HEK293 (cell line): ENCODE data around the gene AGTPBP1.

ENCODE experiments used
- CTCF ChIP-seq: fragments of 450-650 bp; formaldehyde crosslinking; IDR thresholded peaks from 2 replicates; pipeline ENCODE4 v1.5.1; 2016; ENCODE audit warnings: missing biosample characterization, missing genetic modification characterization
- HOXA7 ChIP-seq: sonication (generic); formaldehyde crosslinking; IDR thresholded peaks from 2 replicates; pipeline ENCODE4 v1.8.1; 2022; ENCODE audit warnings: missing genetic modification reagents, borderline replicate concordance
- PRDM6 ChIP-seq: fragments of 450-650 bp; formaldehyde crosslinking; IDR thresholded peaks from 2 replicates; pipeline ENCODE4 v1.5.1; 2017; ENCODE audit warnings: missing biosample characterization, missing genetic modification characterization
- TRIM28 ChIP-seq: IDR thresholded peaks from 2 replicates; pipeline ENCODE4 v1.6.1; 2011; ENCODE audit warnings: low read length, control low read depth, borderline replicate concordance
- ZBTB26 ChIP-seq: fragments of 450-650 bp; formaldehyde crosslinking; optimal IDR thresholded peaks from 2 replicates; pipeline ENCODE3; 2016; ENCODE audit warnings: missing biosample characterization, mild to moderate bottlenecking, missing genetic modification characterization
- ZNF24 ChIP-seq: fragments of 450-650 bp; formaldehyde crosslinking; IDR thresholded peaks from 2 replicates; pipeline ENCODE4 v1.5.1; 2016; ENCODE audit warnings: missing biosample characterization, missing genetic modification characterization
- ZNF248 ChIP-seq: fragments of 450-650 bp; formaldehyde crosslinking; IDR thresholded peaks from 2 replicates; pipeline ENCODE4 v1.5.1; 2017; ENCODE audit warnings: missing biosample characterization, missing genetic modification characterization
- ZNF416 ChIP-seq: fragments of 450-650 bp; formaldehyde crosslinking; IDR thresholded peaks from 2 replicates; pipeline ENCODE4 v1.5.1; 2016; ENCODE audit warnings: missing biosample characterization, missing genetic modification characterization
- ZNF473 ChIP-seq: fragments of 450-650 bp; formaldehyde crosslinking; IDR thresholded peaks from 2 replicates; pipeline ENCODE4 v1.5.1; 2017; ENCODE audit warnings: missing biosample characterization, missing genetic modification characterization
- ZNF514 ChIP-seq: fragments of 450-650 bp; formaldehyde crosslinking; IDR thresholded peaks from 2 replicates; pipeline ENCODE4 v1.5.1; 2016; ENCODE audit warnings: missing biosample characterization, missing genetic modification characterization
- ZNF585B ChIP-seq: fragments of 450-650 bp; formaldehyde crosslinking; IDR thresholded peaks from 2 replicates; pipeline ENCODE4 v1.5.1; 2016; ENCODE audit warnings: missing biosample characterization, missing genetic modification characterization

GRCh38 chr9:85602742-85603141 is 139.0 kb downstream of the AGTPBP1 start:
- TF ChIP-seq CTCF (tag by site-specific recombination) (no peak), ZNF514 (no peak), ZBTB26 (tag by site-specific recombination) (no peak), ZNF585B (tag by site-specific recombination) (no peak), ZNF248 (no peak), ZNF473 (tag by site-specific recombination) (no peak), ZNF416 (tag by site-specific recombination) (no peak), HOXA7 (no peak), ZNF24 (tag by site-specific recombination) (no peak), TRIM28 (no peak), PRDM6 (tag by site-specific recombination) (no peak)
